Muscle of leg (tissue), 11 donors: ENCODE measurements around the gene ARL3. TPM values are rescaled to one million over a fixed set of nuclear protein-coding genes. Genes with fewer than 3 reads are reported as not detected.

Source experiments
- DNase-seq: peaks from one replicate; pipeline ENCODE4 v3.0.0; 2013
- H3K27ac ChIP-seq: one replicate; pipeline ENCODE4 v1.5.1; 2013; ENCODE audit warnings: mild to moderate bottlenecking, low read length, control low read depth
- H3K27me3 ChIP-seq: one replicate; pipeline ENCODE4 v1.6.1; 2013; ENCODE audit warnings: low read length; ENCODE audit not compliant: control insufficient read depth, insufficient read depth
- H3K36me3 ChIP-seq: one replicate; pipeline ENCODE4 v1.6.1; 2013; ENCODE audit warnings: low read length; ENCODE audit not compliant: control insufficient read depth, insufficient read depth
- H3K4me1 ChIP-seq: one replicate; pipeline ENCODE4 v1.6.1; 2013; ENCODE audit warnings: low read length; ENCODE audit not compliant: control insufficient read depth, insufficient read depth
- H3K4me3 ChIP-seq: one replicate; pipeline ENCODE4 v1.5.1; 2013; ENCODE audit warnings: low read length, control low read depth
- H3K9me3 ChIP-seq: replicated peaks from 2 replicates; pipeline ENCODE4 v1.6.1; 2013; ENCODE audit warnings: low read depth, low read length; ENCODE audit not compliant: control insufficient read depth
- WGBS: methylation state at CpG from one replicate; pipeline ENCODE4 v1.1.5; 2013; ENCODE audit warnings: missing lambda C conversion rate; ENCODE audit not compliant: insufficient coverage; 5-methylcytosine and 5-hydroxymethylcytosine counted together
- polyA plus RNA-seq, 8 donors: library from polyadenylated mRNA; unstranded; fragments of 120-200 nt; gene quantifications; one replicate each; pipeline versions ENCODE4 v1.2.1 to v1.2.3, GENCODE V29; 2013; ENCODE audit warnings: inconsistent platforms in 1 of 8, low replicate concordance in 1 of 8; ENCODE audit not compliant: insufficient read length in 8 of 8, insufficient read depth in 1 of 8
- total RNA-seq: library from RNA; stranded (reverse); fragments of 120-200 nt; gene quantifications from one replicate; pipeline ENCODE4 v1.2.4, GENCODE V29; 2013

ARL3 gene
- total and polyA plus RNA-seq, 9 donors: 7.6 to 15.8 (median 13.8) TPM

- peaks cover 48% of the 10 kb centered on the region for H3K4me1 ChIP-seq
- no peak for DNase-seq
- H3K4me3 ChIP-seq: no peak overlapping the region
- H3K27ac ChIP-seq: peak overlapping the region; percentile 1
- H3K9me3 ChIP-seq: no peaks in the 10 kb centered on the region
- no CpG with 5 or more reads among the region's 4 CpGs for WGBS
- H3K36me3 ChIP-seq: peaks cover 13% of the 10 kb centered on the region
- H3K27me3 ChIP-seq: no peaks in the 10 kb centered on the region
Observed at GRCh38 chr10:102635377-102635776, 78.8 kb downstream of the ARL3 start.

GRCh38 chr10:102634686-102635085 is 79.5 kb downstream of the ARL3 start:
- Histone ChIP-seq H3K27me3 (no peaks in the 10 kb centered on the region), H3K36me3 (peaks cover 17% of the 10 kb centered on the region), H3K27ac (no peak overlapping the region), H3K9me3 (no peaks in the 10 kb centered on the region), H3K4me1 (peaks cover 55% of the 10 kb centered on the region), H3K4me3 (no peak overlapping the region)
- WGBS: 67% methylated on average over 2 of the region's 4 CpGs
- DNase-seq: no peak

DNA sequence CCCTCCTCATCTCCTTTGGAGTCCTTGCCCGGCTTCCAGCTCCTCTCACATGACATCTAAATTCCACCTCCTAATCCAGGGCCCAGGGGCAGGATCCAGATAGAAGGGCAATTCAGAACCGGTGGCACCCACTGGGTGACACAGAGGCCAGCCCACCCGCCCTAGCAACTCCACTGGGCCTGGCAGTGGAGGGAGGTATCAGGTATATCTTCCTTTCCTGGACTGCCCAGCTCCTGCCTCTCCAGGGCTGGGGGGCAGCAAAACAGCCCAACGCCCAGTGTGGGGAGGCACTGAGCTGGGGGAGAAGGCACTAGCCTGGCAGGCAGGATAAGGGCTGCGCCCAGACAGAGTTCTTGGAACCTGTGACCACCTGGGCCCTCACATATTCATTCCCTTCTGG is 80.3 kb downstream of the ARL3 start:
- WGBS: 78% methylated on average over 3 of the region's 5 CpGs
- Histone ChIP-seq H3K4me1 (peaks cover 63% of the 10 kb centered on the region), H3K4me3 (no peak overlapping the region), H3K27me3 (no peaks in the 10 kb centered on the region), H3K36me3 (peaks cover 17% of the 10 kb centered on the region), H3K27ac (peak overlapping the region; percentile 90), H3K9me3 (no peaks in the 10 kb centered on the region)
- DNase-seq: no peak

GRCh38 chr10:102633287-102633686 is 80.9 kb downstream of the ARL3 start:
- peak; percentile 64 for DNase-seq
- WGBS: 9% methylated on average over 3 of the region's 6 CpGs
- no peaks in the 10 kb centered on the region for H3K9me3 ChIP-seq
- H3K27me3 ChIP-seq: no peaks in the 10 kb centered on the region
- peak overlapping the region; percentile 90 for H3K27ac ChIP-seq
- peaks cover 69% of the 10 kb centered on the region for H3K4me1 ChIP-seq
- no peak overlapping the region for H3K4me3 ChIP-seq
- H3K36me3 ChIP-seq: peaks cover 17% of the 10 kb centered on the region

DNA sequence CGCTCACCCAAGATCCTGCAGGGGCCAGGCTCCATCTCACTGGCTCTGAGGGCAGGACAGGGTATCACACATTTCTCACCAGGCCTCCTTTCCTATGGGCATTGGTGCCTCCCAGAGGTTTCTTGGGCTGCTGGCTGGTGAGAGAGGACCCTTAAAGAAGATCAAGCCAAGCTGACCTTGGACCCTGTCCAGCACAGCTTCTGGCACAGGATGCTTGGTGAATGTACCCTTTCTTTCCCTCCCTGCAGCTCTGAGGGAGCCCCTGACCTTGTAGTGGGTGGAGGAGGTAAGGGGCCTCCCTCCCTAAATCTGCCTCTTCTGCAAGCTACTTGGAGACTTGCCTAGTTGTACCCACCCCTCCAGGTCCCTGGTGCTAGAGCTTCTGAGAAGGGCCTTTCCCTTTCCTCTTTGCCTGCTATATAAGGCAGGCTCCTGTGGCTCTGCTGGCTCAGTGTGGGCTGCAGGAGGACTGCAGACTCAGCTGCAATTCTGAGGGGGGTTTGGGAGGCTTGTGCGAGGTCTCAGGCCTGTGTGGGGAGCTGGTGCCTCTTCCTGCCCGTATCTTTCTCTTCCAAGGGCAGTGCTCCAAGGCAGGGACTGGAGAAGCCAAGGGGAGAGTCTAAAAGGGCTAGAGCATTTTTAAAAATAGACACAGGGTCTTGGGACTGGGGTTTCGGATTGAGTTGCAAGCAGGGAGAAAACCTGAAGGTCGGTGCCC is 81.6 kb downstream of the ARL3 start:
- no peak overlapping the region for H3K4me3 ChIP-seq

DNA sequence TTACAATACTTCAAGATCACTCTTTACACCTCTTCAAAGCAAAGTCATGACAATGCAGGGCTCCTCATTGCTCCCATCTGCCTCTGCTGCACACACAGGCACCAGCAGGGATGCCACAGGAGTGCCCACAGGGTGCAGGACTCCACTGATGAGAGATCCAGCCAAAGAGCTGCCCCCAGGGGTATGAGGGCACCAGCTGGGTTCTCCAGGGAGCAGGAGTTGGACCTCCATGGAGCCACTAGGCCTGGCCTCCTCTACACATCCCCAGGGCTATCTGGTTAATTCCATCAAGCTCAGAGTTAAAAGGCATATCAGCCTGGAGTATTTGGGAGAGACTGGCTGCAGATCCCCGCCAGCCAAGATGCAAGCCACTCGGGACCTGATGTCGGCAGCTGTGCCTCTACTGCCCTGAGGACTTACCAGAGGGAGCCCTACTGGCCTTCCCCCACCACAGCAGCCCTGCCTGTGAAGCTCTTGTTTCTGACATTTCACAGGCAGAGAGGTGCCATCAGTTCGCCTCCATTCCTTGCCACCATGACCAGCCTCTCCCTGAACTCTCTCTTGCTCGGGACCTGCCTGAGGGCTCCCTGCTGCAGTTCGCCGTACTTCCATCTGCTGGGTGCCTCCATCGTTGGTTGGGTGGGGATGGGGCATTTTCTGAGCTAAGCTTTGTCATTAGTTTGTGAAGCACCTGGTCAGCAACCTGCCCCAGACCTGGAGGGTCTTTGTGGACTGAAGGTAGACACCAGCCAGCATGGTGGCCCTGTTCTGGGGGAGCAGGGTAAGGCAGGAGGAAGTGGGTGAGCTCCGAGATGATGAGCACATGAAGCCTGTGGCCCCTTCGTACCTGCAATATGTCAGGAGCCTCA is 82.4 kb downstream of the ARL3 start:
- Histone ChIP-seq H3K27ac (peak overlapping the region; percentile 90), H3K9me3 (no peaks in the 10 kb centered on the region), H3K27me3 (no peaks in the 10 kb centered on the region), H3K4me3 (no peak overlapping the region), H3K36me3 (peaks cover 20% of the 10 kb centered on the region), H3K4me1 (peaks cover 84% of the 10 kb centered on the region)
- WGBS: 64% methylated on average over 4 of the region's 10 CpGs
- no peak for DNase-seq

More for the DNA sequence above, 81.6 kb downstream of the ARL3 start:
- no peaks in the 10 kb centered on the region for H3K27me3 ChIP-seq
- peak; percentile 96 for DNase-seq
- H3K27ac ChIP-seq: peak overlapping the region; percentile 90
- H3K4me1 ChIP-seq: peaks cover 76% of the 10 kb centered on the region
- H3K36me3 ChIP-seq: peaks cover 17% of the 10 kb centered on the region
- WGBS: 8% methylated on average over 5 of the region's 5 CpGs
- H3K9me3 ChIP-seq: no peaks in the 10 kb centered on the region

- no peaks in the 10 kb centered on the region for H3K9me3 ChIP-seq
- H3K4me3 ChIP-seq: no peak overlapping the region
- DNase-seq: no peak
- no peaks in the 10 kb centered on the region for H3K27me3 ChIP-seq
- WGBS: 71% methylated on average over 3 of the region's 6 CpGs
- H3K36me3 ChIP-seq: peaks cover 20% of the 10 kb centered on the region
- H3K4me1 ChIP-seq: peaks cover 94% of the 10 kb centered on the region
- H3K27ac ChIP-seq: peak overlapping the region; percentile 77
Observed at GRCh38 chr10:102630663-102631062, 83.5 kb downstream of the ARL3 start.

- peak; percentile 66 for DNase-seq
- H3K9me3 ChIP-seq: no peaks in the 10 kb centered on the region
- peaks cover 95% of the 10 kb centered on the region for H3K4me1 ChIP-seq
- no peak overlapping the region for H3K4me3 ChIP-seq
- H3K27me3 ChIP-seq: no peaks in the 10 kb centered on the region
- H3K27ac ChIP-seq: peak overlapping the region; percentile 77
- H3K36me3 ChIP-seq: peaks cover 20% of the 10 kb centered on the region
- WGBS: 41% methylated on average over 12 of the region's 22 CpGs
Observed at GRCh38 chr10:102629661-102630614, 84.3 kb downstream of the ARL3 start.

DNA sequence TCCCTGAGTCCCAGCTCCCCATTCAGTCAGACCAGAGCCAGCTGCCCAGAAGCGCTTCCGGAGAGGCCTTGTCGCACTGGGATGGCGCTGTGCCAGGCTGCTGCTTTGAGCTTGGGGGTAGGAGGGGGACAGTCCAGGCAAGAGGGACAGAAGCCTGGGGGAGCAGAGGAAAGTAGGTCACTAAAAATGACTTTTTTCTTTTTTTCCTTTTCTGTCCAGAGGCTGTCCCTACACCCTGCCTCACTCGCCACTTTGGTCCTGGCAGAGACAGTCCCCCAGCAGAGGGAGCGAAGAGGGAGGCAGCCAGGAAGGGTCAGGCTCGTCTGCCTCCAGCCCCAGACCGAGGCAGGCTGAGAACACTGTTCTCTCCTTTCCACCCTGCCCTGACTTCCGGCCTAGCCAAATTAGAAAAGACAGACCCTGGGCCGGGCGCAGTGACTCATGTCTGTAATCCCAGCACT is 85.7 kb downstream of the ARL3 start:
- H3K4me1 ChIP-seq: peaks cover 84% of the 10 kb centered on the region
- peak; percentile 78 for DNase-seq
- no peak overlapping the region for H3K4me3 ChIP-seq
- H3K36me3 ChIP-seq: peaks cover 20% of the 10 kb centered on the region
- peak overlapping the region; percentile 94 for H3K27ac ChIP-seq
- H3K9me3 ChIP-seq: no peaks in the 10 kb centered on the region
- no peaks in the 10 kb centered on the region for H3K27me3 ChIP-seq
- 55% methylated on average over 8 of the region's 11 CpGs for WGBS
